AG09309 (cell line): ENCODE data around the gene TAF1.
"Not testable (repeated sequence)": the region's sequence is repeated elsewhere in the genome, so short reads cannot be mapped to it uniquely, and the experiment has no call there.

Experiments used
- DNase-seq: peaks from one replicate; pipeline ENCODE4 v3.0.0-alpha.2; 2010; ENCODE audit warnings: low read depth
- H3K4me3 ChIP-seq: 2 replicates; pipeline ENCODE4 v1.5.1; 2011; ENCODE audit warnings: mild to moderate bottlenecking, low read depth, low read length, moderate library complexity; ENCODE audit not compliant: control insufficient read depth
- CTCF ChIP-seq: IDR thresholded peaks from 2 replicates; pipeline ENCODE4 v1.5.1; 2011; ENCODE audit warnings: mild to moderate bottlenecking, low read depth, low read length, inconsistent platforms; ENCODE audit not compliant: insufficient read depth, control insufficient read depth; ENCODE audit errors: missing control alignments

TAF1 gene

GRCh38 chrX:71365875-71366673 lies at the start of gene TAF1:
Gene TAF1 (plus strand): TSS chrX:71366357. CDS start chrX:71366375, 18 bp downstream.
- peak; percentile 93 for DNase-seq
- no peak for TF ChIP-seq CTCF
- peak within 1 kb of the TSS; percentile 72 for H3K4me3 ChIP-seq

- not testable (repeated sequence) for H3K4me3 ChIP-seq
Observed at GRCh38 chrX:71316959-71317358, 49.2 kb upstream of the TAF1 start.

GRCh38 chrX:71320126-71320525 lies 46.0 kb upstream of the TAF1 start:
- no peak for TF ChIP-seq CTCF
- no peak for DNase-seq
- no peak overlapping the region for H3K4me3 ChIP-seq

More at GRCh38 chrX:71316959-71317358, 49.2 kb upstream of the TAF1 start:
- not testable (repeated sequence) for DNase-seq

- DNase-seq: no peak
- no peak for TF ChIP-seq CTCF
- no peak overlapping the region for H3K4me3 ChIP-seq
Observed at GRCh38 chrX:71321731-71322130, 44.4 kb upstream of the TAF1 start.

GRCh38 chrX:71324452-71324851 lies 41.7 kb upstream of the TAF1 start:
- DNase-seq: not testable (repeated sequence)

GRCh38 chrX:71326394-71326793 lies 39.8 kb upstream of the TAF1 start:
- DNase-seq: no peak
- no peak for TF ChIP-seq CTCF
- no peak overlapping the region for H3K4me3 ChIP-seq

More at GRCh38 chrX:71324452-71324851, 41.7 kb upstream of the TAF1 start:
- not testable (repeated sequence) for H3K4me3 ChIP-seq

GRCh38 chrX:71349151-71349665 lies 16.9 kb upstream of the TAF1 start:
- DNase-seq, H3K4me3 ChIP-seq: not testable (repeated sequence)

GRCh38 chrX:71349867-71350266 lies 16.3 kb upstream of the TAF1 start:
- not testable (repeated sequence) for DNase-seq

GRCh38 chrX:71352439-71352838 lies 13.7 kb upstream of the TAF1 start:
- DNase-seq, H3K4me3 ChIP-seq: not testable (repeated sequence)

More at GRCh38 chrX:71349867-71350266, 16.3 kb upstream of the TAF1 start:
- H3K4me3 ChIP-seq: not testable (repeated sequence)
